ENCODE data around the gene TBX4. TPM values are rescaled to one million over a fixed set of nuclear protein-coding genes. Genes with fewer than 3 reads are reported as not detected.

Gene TBX4
- total RNA-seq, 1 donor from 2014 or later: 0.69 TPM

DNA sequence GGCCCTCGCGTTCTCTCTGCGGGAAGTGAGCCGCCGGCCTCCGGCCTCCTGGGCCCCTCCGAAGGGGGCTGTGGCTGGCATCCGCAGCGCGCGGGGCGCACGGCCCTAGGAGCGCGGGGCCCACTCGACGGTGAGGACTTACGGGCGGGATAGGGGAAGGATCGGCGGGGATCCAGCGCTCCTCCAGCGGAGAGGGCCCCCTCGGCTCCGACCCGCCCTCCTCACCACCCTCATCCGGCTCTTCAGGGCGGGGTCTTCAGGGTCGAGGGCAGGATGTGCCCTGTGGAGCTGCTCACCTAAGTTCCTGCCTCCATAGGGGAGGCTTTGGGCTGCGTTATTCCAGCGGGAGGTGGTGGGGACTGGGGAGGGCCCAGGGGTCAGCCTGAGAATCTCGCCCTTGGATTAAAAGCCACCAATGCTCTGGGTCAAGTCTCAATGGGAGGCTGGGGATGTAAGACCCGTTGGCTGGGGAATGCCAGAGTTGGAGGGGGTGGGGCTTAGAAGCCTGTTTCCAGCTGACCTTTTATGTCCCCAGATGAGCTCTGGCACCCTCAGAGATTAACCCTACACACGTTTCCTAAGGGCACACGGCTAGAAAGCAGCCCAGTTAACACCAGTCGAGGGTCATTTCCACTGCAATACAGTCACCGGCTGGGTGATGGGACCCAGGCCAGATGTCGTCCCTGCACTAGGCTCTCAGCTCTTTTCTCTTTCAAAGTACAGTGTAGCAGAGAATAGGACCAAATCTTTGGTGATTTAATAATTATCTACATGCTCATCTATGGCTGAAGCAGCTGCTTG lies 39.2 kb upstream of the TBX4 start:
- DNase-seq: no peak

DNA sequence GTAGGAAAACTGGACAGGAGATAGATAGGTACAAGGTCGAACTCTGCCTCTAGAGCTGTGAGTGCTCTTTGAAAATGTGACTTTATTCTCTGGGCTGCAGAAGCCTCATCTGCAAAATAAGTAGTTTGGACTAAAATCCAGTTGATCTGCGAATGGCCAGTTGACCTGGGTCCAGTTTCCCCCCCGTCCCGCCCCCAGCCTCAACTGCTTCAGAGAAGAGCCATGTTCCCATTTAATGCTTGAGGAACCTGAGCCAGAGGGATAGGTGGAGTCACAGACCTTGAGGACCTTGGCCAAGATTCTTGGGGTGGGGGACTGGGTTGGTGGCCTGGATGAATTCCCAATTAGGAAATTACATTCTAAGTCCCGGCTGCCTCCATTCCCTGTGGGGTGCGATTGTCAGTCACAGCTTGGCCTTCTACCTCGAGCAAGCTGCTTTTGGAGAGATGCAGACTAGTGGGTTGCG lies 38.5 kb upstream of the TBX4 start:
- no peak for DNase-seq

DNA sequence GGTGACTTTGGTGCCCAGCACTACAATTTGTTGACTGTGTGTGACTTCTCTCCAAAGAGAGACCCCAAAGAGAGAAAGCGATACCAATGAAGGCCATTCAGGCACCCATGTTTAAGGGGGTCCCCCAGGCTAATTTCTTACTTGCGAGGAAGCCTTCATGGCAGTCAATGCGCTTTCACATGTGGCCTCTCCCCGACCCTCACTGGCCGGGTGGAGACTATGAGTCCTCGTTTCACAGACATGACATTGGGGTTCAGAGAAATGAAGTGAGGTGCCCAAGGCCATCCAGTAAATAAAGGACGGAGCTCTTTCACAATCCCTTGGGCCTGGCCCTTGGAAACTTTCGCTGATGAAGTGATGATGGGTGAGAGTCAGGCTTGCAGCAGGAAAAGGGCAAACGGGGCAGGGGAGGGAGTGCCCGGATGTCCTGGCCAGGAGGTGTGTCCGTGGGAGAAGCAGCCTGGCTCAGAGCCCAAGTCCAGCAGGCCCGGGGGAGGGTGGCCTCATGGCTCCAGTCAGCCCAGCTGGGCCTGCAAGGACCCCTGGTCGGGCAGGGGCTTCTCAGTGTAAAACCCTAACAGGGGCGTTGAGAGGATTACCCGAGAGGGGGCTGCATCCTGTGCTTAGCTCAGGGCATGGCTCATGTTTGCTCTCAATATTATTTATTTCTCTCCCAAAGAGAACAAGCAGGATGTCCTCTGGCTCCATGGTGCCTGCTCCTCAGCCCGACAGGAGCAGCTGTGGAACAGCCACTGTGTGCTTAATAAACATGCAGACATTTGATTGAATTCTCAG lies 37.9 kb upstream of the TBX4 start:
- DNase-seq: no peak

DNA sequence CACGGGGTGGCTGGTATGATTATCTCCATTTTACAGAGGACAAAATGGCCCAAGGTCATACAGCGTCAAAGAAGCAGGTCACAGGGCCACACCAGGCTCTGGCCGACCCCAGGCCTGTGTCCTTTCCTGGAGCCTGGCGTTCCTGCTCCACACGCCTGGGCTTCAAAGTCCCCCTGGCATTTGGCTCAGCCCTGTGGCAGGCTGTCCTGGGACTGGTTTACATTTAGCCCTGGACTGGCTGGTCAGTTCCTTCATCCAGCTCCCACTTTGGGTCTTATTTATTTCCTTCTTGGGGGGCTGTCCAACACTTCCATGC lies 37.3 kb upstream of the TBX4 start:
- DNase-seq: no peak

DNA sequence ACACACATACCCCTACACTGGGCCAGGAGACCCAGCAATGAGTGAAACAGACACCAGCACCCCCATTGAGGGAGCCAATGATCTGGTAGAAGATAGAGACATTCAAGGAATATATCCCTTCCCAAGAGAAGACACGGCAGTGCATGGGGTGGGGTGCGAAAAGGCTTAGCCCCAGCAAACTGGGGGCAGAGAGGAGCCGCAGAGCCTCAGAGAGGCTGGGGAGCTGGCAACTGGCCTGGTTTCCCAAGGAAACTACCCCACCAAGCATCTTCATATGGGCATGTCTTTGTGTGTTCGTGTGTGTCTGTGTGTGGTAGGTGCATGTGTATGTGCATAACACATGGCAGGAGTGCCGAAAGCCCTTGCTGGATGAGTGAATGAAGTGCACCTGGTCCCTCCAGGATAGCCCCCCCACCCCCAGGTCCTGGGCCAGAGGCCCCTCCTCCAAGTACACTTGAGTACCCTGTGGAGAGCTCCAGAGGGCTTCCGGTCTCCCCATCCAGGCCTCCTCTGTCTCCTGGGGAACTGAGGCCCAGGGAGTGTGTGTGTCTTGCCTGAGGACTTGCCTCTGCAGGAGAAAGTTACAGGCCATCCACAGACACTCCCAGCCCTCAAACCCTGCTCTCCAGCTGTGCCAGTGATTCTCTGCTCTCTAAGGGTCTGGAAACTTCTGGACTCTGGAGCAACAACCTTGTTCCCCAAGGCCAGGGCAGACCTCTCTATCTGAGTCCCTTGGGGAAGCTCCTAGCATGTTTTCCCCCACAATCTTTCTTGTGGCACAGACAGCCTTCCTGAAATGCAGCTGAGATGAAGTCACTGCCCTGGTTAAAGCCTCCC lies 36.6 kb upstream of the TBX4 start:
- DNase-seq: no peak

DNA sequence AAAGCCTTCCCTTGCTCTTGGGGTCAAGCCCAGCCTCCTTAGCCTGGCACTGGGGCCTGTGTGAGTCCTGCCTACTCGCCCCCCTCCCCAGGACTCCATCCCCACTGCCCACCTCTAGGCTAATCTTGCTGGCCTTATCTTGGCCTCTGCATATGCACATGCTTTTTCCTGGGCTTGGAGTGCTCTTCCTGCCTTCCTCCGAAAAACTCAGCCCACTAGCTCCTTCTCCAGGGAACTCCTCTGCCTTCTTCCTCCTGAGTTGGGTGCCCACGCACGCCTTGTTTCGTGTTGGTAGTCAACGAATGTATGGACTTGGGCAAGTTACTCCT lies 36.0 kb upstream of the TBX4 start:
- DNase-seq: no peak

DNA sequence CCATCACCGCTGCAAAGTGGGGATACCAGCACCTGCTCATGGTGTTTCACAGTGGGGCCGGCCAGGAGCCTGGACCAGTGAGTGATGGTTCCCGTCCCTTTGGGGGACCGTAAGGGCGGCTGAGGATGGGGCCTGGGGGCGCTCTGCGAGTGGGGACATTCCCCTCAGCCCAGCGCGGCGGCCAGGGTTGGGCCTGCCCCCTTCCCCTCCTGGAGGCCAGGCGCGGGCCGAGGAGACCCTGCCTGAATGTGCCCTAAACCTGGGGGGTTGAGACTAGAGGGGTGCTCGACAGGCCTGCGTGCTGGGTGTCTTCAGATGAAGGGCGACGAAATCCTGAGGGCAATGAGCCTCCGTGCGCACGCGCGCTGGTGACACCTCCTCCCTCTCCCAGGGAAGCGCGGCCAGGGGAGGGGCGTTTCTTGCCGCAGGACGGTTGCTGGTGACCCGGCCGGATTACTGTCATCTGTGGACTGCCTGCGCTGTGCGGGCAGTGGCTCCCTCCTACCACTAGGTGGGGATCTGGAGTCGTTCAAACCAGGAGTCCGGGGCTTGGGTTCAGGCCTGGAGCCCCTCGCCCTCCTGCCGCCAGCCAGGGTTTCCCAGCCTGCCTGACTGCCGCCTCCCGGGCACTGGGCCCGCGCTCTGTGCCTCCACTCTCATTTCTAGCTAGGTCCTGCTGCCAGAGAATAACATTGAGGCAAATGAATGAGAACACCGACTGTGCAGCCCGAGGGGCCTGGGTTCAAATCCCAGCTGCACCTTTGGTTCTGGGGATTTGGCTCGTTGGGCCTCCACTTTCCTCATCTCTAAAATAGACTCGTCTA lies 35.5 kb upstream of the TBX4 start:
- DNase-seq: peak; percentile 68

DNA sequence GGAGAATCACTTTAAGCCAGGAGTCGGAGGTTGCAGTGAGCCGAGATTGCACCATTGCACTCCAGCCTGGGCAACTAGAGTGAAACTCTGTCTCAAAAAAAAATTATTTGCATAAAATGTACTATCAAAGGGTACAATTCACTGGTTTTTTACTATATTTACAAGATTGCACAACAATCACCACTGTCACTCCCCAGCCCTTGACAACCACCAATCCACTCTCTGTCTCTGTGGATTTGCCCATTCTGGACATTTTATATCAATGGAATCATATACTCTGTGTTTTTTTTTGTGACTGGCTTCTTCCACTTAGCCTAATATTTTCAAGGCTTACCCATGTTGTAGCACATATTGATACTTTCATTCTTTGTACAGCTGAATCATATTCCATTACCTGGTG lies 33.8 kb upstream of the TBX4 start:
- no peak for DNase-seq

DNA sequence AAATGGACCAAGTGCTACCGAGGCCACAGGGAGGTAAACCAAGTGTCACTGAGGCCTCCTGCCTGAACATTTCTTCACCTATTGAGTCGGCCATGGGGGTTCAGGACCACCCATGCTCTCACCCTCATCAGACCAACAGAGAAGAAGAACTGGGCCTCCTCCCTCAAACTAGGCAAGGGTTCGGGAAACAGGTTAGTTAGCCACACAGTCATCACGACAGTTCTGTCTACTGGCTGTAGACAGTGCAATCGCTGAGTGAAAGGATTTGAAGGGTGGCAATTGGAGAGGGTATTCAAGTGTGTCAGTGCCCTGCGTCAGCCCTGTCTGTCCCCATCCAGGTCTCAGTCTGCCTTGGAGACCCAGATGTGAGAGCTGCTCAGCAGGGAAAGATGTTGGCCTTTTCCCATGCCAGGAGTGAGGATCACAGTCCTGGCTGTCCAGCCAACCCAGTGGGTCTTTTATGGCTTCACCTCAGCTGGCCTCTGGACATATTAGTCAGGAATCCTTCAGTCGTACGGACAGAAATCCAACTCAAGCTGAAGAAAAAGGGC lies 32.7 kb upstream of the TBX4 start:
- DNase-seq: no peak

DNA sequence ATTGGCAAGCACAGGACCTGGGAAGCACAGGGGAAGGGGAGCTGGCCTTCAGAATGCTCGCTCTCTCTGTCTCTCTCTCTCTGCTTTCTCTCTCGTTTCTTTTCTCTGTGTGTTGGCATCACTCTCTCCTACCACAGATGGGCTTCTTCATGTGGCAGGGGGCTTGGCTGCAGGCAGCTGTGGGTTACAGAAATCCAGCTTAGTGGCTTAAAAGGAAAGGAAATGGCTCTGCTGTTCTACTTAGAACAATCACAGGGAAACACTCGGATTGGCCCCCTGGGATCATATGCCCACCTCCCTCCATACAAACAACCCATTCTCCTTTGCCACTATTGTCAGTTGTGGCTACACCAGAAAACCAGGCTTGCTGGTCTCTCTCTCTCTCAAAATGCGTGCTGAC lies 32.2 kb upstream of the TBX4 start:
- no peak for DNase-seq

DNA sequence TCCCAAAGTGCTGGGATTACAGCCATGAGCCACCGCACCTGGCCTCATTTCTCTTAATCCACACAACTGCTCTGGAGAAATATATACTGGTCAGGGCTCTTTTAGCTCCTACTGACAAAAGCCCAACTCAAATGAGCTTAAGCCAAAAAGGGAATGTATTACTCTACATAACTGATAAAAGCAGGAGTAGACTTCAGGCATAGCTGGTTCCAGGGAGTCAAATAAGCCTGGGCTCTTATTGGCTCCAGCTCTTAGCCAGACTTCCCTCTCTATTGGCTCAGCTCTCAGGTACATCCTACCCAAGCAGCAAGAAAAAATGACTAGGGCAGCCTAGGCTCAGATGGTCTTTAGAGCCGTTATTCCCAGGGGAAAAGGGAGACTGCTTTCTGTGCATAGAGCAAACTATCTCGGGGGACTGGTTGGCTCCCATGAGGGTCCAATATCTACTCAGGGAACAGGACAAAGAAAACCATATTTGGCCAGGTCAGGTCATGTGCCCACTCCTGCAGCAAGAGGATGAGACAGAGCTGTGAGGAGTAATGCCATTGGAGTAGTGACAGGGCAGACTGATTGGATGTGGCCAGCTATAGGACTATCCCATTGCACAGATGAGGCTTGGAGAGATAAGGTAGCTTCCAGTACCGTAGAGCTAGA lies 31.4 kb upstream of the TBX4 start:
- DNase-seq: no peak

DNA sequence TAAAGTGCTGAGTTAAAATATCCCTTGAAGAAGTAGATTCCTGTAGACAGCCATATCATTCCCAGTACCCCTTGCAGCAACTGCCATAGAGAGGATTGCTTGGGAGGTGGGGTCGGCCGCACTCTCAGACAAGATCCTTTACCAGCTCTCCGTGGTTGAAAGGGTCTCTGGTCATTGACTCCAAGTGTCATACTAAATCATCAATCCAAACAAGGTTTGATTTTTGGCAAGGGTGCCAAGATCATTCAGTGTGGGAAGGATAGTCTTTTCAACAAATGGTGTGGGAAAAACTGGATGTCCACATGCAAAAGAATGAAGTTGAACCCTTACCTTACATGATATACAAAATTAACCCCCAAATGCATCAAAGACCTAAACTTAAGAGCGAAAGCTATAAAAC lies 30.8 kb upstream of the TBX4 start:
- DNase-seq: no peak

DNA sequence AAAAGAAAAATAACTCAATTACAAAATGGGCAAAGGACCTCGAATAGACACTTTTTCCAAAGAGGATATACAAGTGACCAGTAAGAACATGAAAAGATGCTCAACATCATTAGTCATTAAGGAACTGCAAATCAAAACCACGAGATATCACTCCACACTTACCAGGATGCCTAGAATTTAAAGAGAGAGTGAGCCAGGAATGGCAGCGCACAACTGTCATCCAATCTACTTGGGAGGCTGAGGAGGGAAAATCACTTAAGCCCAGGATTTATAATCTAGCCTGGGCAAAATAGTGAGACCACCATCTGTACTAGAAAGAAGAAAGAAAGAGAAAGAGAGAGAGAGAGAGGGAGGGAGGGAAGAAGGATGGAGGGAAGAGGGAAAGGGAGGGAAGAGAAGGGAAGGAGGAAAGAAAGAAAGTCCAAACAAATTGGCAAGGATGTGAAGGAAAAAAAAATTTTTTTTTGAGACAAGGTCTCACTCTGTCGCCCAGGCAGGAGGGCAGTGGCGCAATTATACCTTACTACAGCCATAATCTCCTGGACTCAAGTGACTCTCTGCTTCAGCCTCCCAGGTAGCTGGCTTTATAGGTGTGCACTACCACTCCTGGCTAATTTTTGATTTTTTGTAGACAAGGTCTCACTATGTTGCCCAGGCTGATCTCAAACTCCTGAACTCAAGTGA lies 30.0 kb upstream of the TBX4 start:
- no peak for DNase-seq

DNA sequence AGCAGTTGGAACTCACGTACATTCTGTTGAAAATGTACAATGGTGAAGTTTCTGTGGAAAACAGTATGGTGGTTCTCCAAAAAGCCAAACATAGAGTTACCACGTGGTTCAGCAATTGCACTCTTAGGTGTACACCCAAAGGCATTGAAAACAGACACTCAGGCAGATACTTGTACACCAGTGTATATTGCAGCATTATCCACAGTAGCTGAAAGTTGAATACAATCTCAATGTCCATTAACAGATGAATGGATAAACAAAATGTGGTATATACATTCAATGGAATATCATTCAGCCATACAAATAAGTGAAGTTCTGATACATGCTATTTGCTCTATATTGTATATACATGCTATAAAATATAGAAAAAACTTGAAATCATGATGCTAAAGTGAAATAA lies 29.4 kb upstream of the TBX4 start:
- no peak for DNase-seq

DNA sequence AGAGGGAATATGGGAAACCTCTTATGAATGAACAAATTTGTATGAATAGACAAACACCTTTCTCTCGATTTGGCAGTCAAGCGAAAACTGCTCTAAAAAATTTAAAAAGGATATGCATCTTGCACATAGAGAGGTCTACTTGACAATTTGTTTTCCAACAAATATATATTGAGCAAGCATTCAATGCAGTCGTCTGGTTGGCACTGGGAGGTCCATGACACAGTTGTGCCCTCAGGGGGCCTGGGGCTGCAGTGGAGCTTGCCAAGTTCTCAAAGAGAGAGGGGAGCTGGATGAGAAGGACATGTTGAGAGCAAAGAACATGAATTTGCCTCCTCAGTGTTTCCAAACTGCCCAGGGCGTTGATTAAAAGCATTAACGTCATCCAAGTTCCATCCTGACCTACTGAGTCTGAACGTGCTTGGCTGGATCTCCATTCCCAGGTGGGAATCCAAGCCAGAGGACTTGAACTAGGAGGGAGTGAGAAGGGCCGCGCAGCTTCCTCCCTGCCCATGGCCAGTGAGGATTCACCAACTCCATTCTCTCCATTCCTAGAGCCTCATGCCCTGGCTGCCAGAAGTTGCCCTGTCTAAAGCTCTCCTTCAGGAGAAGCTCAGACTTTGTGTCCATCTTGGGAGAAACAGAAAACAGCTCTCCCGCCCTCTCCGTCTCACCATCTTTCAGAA lies 28.1 kb upstream of the TBX4 start:
- no peak for DNase-seq

DNA sequence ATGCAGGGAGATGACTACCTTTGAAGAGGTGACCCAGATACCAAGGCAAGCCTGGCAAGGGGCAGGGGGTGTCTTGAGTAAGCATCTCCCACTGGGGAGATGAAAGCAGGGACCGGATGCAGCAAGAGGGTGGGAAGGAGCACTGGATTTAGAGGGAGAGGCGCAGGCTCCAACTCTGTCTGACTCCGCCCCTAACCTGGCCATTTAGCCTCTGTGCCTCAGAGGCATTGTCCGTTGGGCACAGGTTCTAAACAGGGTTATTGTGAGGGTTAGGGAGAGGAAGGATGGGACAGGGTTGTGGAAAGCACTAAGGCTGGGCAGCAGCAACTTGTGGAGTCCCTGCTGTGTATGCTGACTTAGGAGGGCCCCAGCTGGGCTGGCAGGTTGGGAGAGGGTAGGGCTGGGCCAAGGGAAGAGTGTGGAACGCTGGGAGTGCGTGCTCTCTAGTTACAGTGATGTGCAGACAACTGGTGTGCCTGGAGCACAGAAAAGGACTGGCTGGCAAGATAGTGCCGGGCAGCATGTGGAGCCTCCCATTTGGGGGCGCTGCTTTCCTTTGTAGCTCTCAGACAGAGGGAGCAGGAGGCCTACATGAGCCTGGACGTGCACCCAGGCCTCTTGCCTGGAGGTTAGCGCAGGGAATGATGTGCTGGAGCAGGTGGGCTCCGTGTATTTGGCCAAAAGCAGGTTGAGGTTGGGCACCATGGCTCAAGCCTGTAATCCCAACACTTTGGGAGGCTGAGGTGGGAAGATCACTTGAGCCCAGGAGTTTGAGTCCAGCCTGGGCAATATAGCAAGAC lies 26.3 kb upstream of the TBX4 start:
- DNase-seq: no peak

DNA sequence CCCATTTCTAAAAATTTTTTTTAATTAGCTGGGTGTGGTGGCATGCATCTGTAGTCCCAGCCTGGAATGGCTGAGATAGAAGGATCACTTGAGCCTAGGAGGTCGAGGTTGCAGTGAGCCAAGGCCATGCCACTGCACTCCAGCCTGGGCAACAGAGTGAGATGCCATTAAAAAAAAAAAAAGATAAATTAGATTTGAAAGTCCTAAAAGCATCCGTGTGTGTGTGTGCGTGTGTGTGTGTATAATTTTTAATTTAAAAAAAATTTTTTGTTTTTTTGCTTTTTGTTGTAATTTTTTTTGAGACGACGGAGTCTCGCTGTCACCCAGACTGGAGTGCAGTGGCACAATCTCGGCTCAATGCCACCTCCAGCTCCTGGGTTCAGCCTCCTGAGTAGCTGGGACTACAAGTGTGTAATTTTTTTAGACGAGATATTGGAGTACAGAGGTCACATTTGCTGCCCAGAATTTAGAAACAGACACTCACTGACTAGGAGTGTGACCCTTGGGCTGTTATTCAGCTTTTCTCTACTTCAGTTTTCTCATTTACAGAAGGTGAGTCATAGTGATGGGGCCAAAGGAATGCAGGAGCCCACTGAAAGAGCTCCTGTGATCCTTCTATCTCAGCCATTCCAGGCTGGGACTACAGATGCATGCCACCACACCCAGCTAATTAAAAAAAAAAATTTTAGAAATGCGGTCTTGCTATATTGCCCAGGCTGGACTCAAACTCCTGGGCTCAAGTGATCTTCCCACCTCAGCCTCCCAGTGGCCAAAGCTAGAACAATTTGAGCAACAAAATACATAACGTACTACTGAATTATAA lies 25.5 kb upstream of the TBX4 start:
- no peak for DNase-seq

DNA sequence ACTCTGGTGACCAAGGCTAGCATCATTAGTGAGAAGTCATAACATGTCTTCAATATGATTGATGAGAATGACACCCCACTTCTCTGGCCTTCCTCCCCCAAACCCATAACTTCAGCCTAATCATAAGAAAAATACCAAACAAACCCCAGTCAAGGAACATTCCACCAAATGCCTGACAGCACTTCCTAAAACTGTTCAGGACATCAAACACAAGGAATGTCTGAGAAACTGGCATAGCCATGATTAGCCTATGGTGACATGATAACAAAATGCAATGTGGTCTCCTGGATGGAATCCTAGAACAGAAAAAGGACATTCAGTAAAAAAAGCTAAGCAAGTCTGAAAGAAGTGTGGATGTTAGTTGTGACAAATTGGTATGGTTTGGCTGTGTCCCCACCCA lies 24.7 kb upstream of the TBX4 start:
- no peak for DNase-seq

All from skin of body (tissue), 2 donors.